Measurements from ENCODE around the gene GPRC5B.

- TF ChIP-seq RAD21 (IDR thresholded peaks at IDR 0.05 in 1 of 2, conservative IDR thresholded peaks at IDR 0.05 in 1 of 2; ENCODE audit: low read depth in 2 of 2, low read length in 2 of 2) (no peak), RFX5 (IDR thresholded peaks at IDR 0.05; ENCODE audit: borderline replicate concordance, low read depth, low read length) (no peak), ZNF274 (IDR thresholded peaks at IDR 0.05; ENCODE audit: borderline replicate concordance, extremely low read depth, low read length) (no peak), JUN (IDR thresholded peaks at IDR 0.05; ENCODE audit: low read depth, low read length) (no peak), EP300 (IDR thresholded peaks at IDR 0.05; ENCODE audit: borderline replicate concordance in 1 of 2, low read depth in 2 of 2, low read length in 2 of 2) (no peak), MAX (IDR thresholded peaks at IDR 0.05) (no peak)
These were observed 54.6 kb downstream of the GPRC5B start for GRCh38 chr16:19829844-19830692.
